ENCODE measurements around the gene SURF2.

The SURF2 gene

DNA sequence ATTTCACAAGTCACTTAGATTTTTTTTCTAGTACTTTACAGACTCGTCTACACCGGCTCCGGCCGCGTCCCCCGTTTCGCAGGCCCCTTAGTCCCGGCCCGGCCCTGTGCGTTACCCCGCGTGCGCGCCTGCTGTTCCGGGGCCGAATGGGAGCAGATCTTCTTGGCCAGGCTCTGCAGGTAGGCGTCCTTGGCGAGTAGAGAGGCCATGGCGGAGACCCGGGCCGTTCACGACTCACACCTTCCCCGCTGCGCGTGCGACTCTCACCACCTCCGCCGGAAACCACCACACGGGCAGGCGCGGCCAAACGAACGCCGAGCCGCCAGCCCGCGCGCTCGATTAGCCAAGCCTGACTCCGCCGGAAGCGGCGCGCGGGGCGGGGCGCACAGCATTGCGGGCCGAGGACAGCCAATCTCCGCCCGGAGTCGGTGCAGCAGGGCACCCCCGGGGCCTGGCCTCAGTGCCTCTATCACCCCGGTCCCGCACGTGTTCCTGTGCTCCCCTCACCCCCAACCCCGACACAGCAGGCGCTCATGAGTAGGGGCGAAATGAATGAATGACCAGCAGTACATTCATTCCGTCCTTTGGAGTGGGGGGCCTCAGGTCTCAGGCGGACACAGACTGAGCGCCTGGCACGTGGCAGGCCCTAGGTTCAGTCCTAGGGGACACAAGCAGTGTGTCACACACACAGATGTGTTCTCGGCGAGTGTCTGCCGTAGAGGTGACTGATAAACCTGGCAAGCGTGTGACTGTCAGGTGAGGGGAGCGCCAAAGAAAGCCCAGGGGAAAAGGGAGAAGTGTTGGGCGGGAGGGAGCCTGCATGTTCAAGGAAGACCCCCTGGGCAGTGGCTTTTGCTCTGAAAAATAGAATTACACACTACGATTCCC lies 20.2 kb upstream of the SURF2 start, which contains the start of gene SURF6:
Gene SURF6 (minus strand): TSS at position 265 of the 888 bp plus-strand sequence. CDS start 56 bp downstream, at position 209.
- peak; percentile 89 for DNase-seq (ENCODE audit: low spot score)

DNA sequence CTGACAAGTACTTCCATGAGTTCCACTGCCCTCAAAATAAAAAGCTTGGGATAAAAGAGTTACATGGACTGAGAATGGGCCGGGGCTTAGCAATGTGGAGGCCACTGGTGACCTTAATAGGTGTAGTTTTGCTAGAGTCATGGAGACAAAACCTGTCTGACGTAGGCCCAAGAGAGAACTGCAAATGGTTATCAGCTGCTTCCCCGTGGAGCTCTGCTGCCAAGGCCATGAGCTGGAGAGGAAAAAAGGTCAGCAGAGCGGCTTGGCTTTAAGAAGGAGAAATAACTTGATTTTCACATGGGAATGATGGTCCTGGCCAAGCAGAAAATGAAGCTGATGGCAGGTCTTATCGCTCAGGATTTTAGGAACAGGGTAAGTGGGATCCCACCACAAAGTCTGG lies 16.7 kb upstream of the SURF2 start:
- DNase-seq (ENCODE audit: low spot score), result no peak

DNA sequence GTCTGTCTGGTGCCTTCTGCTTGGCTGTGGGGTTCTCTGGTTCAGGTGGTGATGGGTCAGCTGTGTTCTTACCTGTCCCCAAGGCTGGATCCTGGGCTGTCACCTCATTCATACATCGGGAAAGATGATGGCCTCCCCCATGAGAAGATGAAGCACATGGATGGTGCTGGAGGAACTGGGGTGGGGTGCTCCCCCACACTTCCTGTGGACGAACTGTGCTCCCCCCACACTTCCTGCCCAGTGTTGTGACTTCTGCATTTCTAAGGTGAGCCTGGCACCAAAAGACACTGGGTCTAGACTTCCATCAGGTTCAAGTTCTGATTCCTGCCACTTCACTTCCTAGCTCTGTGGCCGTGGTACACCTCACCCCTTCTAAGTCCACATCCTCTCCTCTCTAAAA lies 16.1 kb upstream of the SURF2 start:
- no peak for DNase-seq (ENCODE audit: low spot score)

DNA sequence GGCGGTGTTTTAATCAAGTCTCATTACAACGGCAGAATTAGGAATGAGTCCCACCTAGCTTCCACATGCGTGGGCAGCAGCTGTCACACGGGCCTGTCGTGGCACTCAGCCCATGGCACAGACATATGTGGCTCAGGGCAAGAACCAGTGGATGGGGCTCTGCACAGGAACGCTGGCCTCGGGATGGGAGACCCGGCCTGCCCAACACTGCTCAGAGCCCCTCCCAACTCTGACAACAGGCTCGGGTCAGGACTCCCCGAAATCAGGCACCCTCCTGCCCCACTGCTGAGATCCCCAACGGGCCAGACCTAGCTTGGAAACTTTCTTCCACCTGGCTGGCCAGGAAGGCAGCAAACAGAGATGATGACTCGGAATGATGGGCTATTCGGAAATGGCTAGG lies 15.4 kb upstream of the SURF2 start:
- DNase-seq (ENCODE audit: low spot score), result no peak

DNA sequence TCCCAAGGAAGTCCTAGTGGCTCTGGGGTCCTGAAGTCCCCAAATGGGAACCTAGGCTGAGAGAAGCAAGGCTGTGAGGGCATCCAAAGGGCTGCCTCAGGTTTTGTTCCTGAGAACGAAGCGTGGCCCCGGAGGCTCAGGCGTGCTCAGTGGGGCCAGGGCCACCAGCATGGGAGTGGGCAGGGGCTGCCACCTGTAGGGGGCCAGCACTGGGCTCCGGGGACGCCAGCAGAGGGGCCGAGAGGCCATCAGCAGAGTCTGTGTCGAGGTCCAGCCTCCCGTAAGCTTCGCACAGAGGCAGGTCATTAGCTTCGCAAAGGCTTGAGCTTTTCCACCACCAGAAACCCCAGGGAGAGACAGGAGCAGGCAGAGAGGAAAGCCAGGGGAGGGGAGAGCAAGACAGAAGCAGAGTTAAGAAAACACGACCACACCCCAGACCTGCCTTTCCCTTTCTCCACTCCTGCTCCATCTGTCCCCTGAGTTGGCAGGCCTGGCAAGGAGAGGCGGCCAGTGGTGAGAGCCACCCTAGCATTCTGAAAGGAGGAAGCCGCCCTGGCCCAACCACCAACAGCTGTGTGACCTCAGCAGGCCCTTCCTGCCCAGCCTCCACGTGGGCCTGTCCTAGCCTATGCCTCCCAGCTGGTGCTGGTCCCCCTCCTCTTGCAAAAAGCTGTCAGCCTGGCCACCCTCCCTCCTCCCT lies 14.8 kb upstream of the SURF2 start:
- DNase-seq (ENCODE audit: low spot score), result no peak

DNA sequence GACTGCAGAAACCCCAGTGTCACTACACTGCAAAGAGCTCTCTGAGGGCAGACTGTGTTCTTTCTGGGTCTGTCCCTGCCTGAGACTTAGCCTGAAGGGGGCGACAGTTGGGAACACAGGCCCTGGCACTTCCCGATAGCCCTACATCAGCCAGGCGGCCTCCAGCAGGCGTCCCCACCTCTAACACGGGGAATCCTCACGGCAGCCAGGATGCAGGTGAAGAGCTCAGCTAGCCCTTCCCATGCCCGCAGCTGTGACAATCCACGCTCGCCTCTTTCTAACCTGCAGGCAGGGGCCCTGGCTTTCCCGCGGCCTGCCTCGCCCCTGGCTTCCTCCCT lies 14.3 kb upstream of the SURF2 start:
- no peak for DNase-seq (ENCODE audit: low spot score)

DNA sequence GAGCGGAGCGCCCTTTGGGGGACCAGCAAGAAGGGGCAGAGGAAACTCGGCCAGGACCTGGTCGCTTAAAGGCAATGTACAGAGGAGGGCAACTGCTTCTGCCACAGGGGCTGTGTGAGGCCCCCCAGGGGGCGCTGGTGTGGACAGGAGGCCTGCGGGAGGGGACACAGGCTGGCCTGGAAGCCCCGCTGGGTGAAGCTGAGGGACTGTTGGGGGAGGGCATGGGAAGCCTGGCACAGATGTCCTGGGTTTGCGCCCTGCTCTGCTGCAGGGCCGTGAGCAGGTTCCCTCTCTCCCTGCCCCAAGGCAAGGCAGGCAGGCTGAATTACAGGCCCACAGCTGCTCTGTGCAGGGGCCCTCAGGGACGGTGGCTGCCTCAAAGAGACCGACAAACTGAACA lies 13.8 kb upstream of the SURF2 start:
- DNase-seq (ENCODE audit: low spot score), result no peak

DNA sequence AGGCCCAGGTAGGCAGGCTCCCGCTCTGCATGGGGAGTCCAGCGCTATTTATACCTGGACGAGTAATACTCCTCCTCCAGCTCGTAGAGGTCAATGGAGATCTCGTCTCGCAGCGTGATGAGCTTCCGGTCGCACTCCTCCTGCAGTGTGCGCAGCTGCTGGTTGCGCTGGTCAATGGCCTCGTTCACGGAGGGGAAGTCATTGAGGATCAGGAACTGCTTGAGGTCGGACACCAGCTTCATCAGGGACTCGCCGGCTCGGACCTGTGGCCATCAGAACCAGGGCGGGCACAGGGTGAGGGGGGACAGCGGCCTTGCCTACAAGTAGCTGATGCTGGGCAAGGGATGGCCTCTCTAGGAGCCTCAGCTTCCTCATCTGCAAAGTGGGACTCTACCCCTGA lies 12.3 kb upstream of the SURF2 start:
- DNase-seq (ENCODE audit: low spot score), result no peak

DNA sequence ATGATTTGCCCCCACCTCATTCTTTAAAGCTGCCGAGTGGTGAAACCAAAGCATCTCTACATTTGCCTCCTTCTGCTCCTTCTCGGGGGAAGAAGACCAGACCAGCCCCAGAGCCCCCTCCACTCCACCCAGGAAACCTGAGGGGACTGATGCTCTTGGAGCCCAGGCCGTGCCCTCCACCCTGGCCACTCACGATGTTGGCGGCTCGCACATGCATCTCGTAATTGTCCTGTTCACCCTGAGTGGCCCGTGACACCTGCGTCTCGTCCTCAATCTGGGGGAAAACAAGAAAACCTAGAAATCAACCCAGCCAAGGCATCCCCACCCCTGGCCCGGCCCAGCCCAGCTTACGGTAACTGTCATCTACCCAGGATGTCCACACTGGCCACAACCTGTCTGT lies 11.4 kb upstream of the SURF2 start:
- no peak for DNase-seq (ENCODE audit: low spot score)

DNA sequence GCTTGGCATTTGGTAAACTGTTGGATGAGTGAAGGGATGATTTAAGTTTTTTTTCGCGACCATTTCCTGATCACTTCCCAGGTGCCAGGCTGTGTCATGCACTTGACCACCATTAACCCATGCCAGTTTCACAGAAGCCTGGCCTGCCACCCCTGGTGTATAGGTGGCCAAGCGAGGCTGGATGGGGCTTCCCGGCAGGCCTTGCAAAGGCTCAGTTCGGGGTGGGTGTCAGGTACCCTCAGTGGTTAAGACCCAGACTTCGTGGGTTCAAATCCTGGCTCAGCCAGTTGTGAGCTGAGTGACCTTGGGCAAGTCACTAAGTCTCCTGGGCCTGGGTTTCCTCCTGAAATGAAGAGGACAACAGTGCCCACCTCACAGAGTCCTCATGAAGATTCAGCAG lies 10.8 kb upstream of the SURF2 start:
- no peak for DNase-seq (ENCODE audit: low spot score)

DNA sequence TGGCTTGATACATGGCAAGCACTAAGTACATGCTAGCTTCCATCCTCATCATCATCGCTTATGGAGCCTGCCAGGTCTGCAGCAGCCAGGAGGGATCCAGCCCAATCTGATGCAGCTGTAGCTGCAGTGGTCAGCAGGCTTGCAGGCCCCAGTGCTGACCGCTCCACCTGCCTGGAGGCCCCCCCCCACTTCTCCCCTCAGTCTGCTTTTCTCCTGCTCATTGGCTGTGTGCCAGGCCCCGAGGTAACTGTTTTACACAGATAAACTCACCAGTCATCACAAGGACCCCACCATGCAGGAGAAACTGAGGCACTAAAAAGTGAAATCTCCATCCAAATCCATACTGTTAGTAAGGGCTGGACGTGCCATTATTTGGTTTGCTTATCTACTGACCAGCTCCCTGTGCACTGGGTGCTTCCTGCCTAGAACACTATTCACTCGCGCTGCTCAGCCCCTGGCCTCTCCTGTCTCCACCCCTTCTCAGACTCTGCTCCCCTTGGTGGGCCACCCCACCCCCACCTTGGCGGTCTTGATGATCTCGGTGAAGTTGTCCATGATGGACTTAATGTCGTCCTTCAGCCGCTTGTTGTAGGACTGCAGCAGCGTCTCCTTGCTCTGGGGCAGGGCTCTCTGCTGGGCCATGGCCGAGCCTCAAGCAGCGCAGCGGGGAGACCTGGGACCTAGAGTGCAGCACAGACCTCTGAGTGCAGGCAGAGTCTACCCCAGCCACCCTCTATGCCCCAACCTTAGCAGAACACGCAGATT lies 10.1 kb upstream of the SURF2 start:
- DNase-seq (ENCODE audit: low spot score), result no peak

DNA sequence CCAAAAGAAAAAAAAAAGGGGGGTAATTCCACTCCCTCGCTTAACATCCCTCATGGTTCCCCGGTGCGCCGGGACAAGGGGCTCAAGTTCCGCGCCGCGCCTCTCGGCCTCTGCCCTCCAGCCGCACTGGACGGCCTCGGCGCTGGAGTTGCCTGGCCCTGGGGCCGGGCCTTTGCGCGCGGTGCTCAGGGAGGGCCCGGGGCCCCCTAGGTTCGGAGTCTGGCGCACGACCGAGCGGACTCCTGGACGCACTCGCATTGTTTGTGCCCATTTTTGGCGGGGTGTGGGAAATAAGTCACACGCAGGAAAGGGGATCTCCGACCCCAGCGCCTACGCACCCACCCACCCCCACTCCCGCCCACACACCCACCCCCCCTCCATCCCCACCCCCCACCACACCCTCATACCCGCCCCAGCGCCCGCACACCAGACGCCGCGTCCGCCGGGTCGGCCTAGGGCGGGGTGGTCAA lies 8.8 kb upstream of the SURF2 start:
- DNase-seq (ENCODE audit: low spot score), result no peak

DNA sequence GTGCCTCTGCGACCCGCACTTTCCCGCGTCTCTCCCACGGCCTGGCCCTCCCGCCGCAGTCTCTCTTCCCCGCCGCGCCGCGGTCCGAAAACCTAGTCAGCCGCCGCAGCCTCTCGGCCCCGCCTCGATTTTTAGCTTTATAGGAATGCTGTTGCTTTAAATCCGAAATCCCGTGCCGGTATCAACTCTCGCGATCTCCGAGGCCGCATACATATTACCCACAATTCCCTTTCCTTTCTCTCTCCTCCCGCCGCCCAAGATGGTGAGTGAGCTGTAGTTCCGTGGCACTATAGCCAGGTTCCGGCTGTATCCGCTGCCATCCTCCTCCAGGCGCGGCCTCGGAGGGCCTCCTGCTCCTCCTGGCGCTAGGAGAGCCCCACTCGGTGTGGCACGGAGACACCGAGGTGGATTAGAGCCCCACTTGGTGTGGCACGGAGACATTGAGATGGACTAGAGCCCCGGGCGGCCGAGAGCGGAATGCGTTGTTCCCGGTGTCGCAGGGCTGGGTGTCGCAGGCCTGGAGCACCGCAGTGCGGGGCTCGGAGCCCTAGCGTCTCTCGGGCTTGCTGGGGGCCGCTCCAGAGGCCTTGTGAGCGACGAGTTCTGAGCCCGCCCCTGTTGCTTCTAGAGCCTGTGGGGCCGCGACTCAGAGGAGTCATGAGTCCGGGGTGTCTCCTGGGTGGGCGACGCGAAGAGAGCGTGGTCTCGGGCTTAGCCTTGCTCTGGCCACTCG lies 8.2 kb upstream of the SURF2 start, which contains the start of the genes MED22 and RPL7A:
Gene MED22 (minus strand): TSS at position 147 of the 733 bp plus-strand sequence. CDS start 1,469 bp downstream, outside the sequence.
Gene RPL7A (plus strand): TSS at position 234 of the 733 bp plus-strand sequence. CDS start 26 bp downstream, at position 260.
- DNase-seq (ENCODE audit: low spot score), result peak; percentile 97

DNA sequence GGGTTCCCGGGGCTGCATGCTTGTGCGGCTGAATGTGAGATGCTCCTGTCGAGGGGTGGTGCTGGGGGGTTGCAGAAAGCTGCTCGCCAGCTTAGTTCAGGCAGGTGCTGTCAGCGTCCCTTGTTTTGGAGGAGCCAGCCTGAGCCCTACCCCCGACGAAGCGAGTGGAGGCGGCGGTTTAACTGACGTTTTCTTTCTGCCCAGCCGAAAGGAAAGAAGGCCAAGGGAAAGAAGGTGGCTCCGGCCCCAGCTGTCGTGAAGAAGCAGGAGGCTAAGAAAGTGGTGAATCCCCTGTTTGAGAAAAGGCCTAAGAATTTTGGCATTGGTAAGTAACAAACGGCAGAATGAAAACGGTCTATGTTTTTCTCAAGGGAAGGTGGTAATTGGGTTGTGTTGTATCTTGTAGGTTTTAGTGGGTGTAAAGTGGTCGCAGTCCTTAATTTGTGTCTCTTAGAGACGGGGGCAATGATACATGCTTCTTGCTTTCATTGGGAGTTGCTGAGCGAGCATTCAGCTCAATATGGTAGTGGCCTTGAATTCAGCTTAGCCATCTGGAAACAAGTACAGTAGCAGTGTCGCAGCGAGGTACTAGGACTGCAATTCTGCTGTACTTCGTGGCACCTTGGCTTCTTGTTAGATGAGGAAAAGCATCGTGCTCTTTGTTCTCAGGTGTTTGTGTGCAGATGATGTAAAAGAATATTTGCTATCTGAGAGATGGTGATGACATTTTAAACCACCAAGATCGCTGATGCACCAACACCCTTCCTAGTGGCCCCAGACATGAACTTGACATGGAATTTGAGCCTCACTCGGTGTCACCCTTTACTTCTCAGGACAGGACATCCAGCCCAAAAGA lies 7.4 kb upstream of the SURF2 start:
- no peak for DNase-seq (ENCODE audit: low spot score)

DNA sequence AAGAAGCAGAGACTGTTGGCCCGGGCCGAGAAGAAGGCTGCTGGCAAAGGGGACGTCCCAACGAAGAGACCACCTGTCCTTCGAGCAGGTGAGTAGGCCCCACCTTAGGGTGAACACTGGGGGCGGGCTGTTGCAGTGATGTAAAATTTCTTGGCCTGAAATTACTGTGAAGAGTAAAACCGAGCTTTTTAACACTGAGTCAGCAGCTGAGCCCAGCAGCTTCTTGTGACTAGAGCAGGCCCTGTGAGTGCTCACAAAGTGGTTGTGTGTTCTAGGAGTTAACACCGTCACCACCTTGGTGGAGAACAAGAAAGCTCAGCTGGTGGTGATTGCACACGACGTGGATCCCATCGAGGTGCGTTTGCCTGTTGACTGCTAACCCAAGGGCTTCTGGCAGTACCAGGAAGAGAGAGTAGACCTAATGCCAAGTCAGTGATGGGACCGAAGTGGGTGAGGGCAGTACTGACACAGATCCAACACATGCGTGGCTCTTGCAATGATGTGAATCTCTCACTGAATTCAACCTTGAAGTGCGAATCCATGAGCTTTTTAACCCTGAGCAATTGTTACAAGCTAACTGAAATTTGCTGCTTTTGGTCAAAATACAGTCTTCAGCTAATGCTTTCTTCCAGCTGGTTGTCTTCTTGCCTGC lies 6.3 kb upstream of the SURF2 start:
- DNase-seq (ENCODE audit: low spot score), result no peak

DNA sequence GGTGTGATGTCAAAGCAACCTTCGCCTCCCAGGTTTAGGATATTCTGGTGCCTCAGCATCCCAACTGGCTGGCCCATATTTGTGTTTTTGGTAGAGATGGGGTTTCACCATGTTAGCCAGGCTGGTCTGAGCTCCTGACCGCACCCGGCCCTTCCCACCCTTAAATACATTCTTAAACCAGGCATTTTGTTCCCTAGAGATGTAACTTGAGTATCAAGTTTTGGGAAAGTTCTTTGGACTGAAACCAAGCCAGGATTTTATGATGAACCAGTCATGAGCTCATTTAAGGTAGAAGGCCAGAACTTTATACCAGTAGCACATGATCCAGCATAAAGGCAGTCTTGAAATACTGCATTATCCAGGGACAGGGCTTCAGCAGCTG lies 4.8 kb upstream of the SURF2 start:
- no peak for DNase-seq (ENCODE audit: low spot score)

DNA sequence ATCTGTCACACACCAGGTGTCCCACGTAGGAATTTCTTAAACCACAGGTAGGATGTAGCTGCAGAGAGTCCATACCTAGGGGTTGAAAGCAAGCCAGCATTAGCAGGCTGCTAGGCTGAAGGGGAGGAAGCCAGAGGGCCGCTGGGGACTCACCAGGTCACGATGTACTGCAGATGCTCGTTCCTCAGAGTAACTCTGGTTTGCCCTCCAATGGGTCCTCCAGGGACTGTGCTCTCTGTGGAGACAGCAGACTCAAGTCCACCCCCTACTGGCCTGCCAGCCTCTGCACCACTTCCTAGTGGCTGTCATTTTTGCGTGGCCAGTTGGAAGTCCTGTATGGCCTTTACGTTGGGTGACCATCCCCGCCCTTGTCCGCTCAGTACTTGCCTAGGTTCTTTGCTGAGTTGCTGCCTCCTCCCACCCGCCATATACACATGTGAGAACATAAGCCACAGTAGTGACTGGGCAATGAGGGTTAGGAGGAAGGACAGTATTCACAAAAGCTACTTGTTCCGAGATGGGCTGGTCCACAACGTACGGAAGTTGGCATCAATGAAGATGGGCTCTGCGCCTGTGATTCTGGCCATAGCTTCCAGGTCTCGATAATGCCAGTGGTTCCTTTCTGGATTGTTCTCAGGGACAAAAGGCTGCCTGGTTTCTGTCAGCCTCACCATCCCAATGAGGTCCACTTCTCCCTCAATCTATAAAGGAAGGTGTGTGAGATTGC lies 4.3 kb upstream of the SURF2 start:
- DNase-seq (ENCODE audit: low spot score), result peak; percentile 76

DNA sequence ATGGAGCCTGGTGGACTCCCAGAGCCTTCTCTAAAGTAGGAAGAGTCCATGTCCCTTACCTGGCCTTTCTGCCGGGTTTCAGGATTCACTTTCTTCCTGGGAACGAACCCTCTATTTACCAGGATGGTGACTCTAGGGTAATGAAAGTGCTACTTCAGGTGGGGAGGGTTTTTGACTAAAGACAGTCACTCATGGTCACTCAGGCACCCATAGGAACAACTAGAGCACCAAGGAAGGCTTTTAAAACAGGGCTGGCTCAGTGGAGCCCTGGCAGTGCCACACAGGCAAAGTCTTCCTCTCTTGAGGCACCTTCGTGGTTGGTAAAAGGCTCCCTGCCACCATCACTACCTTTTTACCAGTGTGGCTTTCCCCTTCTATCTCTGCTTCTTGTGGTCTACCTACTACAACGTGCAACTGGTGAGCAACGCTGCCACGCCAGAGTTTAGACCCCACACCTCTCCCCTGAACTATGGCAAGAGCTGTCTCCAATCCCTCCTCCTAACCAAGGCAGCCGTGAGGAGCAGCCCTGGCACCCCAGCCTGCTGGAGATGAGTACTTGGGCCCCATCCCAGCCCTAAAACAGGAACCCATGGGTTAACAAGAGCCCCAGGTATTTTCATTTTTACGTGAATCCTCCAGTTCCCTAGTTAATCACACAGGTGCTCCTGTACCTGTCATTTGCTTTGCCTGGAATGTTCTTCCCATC lies 3.6 kb upstream of the SURF2 start:
- DNase-seq (ENCODE audit: low spot score), result no peak

DNA sequence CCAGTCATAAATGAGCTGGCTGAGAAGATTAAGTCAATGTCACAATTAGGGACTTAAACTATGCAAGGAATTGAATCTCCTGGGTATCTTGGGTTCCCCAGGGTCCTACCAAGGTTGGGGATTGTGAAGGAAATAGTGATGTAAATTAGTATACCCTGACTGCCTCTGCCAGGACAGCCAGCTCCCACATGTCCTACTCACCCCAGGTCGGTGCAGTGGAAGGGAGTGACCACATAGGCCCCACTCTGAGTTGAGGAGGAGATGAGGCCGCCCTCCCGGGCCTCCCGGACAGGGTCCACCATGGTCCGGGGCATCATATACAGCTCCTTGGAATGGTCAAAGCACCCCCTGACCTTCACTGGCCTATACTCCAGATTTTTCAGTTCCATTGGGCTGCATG lies 2.8 kb upstream of the SURF2 start:
- DNase-seq (ENCODE audit: low spot score), result no peak

Data from cerebellar cortex (tissue), 1 donor.